Mucosa of descending colon (tissue), 3 donors: Measurements from ENCODE around the gene ROBO2. TPM values are rescaled to one million over a fixed set of nuclear protein-coding genes. Genes with fewer than 3 reads are reported as not detected.

ENCODE experiments used
- ATAC-seq: fragments of 200-7000 bp; cut with Tn5 transposase; one replicate; pipeline ENCODE4 v1.9.1; 2020; ENCODE audit warnings: mild to moderate bottlenecking, moderate library complexity
- DNase-seq, 3 donors: peaks; one replicate each; pipeline ENCODE4 v3.0.0-alpha.2; 2020
- H3K36me3 ChIP-seq: fragments of 200-600 bp; one replicate; pipeline ENCODE4 v1.8.0; 2021; ENCODE audit warnings: low read depth, mild to moderate bottlenecking
- H3K4me1 ChIP-seq: fragments of 200-600 bp; one replicate; pipeline ENCODE4 v1.8.0; 2021; ENCODE audit warnings: low read depth, mild to moderate bottlenecking
- H3K4me3 ChIP-seq: fragments of 200-600 bp; one replicate; pipeline ENCODE4 v1.8.0; 2021; ENCODE audit warnings: mild to moderate bottlenecking
- H3K9me3 ChIP-seq: fragments of 200-600 bp; one replicate; pipeline ENCODE4 v1.8.0; 2021; ENCODE audit warnings: mild to moderate bottlenecking
- intact Hi-C, 2 donors: fragments of 100-400 bp; cut with DNase I in 1 of 2; cut with micrococcal nuclease in 1 of 2; formaldehyde crosslinking; loops; one replicate each; pipeline versions ENCODE4 v1.11.0 to v1.11.1; 2022; cut with DNase I, micrococcal nuclease
- total RNA-seq, 3 donors: library from RNA; stranded (reverse); fragmentation: NEBNext Ultra II Directional in 2 of 3; extraction: Animal tissue kit (Norgen Biotek cat#: 25700) in 2 of 3; gene quantifications; one replicate each; pipeline versions ENCODE4 v1.2.1 to v1.2.4, GENCODE V29; 2021 to 2023
- TF ChIP-seq, protein P1 (sequence below): fragments of 200-600 bp; IDR thresholded peaks from one replicate; pipeline ENCODE4 v1.8.0; 2022; ENCODE audit warnings: antibody characterized with exemption, mild to moderate bottlenecking
- donor health status: DM: no; HTN: no; CAD: no; lungs with moderate emphysema.
- donor health status: DM: no; HTN: no; CAD: no.
- donor health status: DM: no; HTN: yes; CAD: no.

Gene ROBO2
- total RNA-seq, 3 donors from 2014 or later: 1.3 to 2.1 (median 1.4) TPM

DNA sequence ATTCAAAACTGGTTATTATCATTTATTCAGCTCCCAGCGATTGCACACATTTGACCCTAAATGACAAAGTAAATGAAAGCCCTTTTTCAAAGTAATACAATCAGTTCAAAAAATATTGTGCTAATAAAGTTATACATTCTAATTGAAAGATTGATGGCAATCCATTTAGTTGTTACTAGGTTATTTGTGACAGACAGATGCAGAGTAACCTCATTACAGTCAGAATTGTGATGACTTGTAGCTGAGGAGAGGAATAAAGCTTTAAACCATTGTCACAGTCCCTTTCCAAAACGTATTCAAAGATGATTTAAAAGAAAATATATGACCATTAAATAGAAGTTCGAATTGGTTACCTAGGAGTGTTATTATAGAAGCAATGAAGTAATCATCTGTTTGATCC, 86.1 kb downstream of the ROBO2 start:
- Histone ChIP-seq H3K9me3 (no peaks in the 10 kb centered on the region), H3K4me1 (no peaks in the 10 kb centered on the region), H3K36me3 (no peaks in the 10 kb centered on the region), H3K4me3 (no peak overlapping the region)
- ATAC-seq: no peak
- DNase-seq: no peak
- TF ChIP-seq, protein P1, sequence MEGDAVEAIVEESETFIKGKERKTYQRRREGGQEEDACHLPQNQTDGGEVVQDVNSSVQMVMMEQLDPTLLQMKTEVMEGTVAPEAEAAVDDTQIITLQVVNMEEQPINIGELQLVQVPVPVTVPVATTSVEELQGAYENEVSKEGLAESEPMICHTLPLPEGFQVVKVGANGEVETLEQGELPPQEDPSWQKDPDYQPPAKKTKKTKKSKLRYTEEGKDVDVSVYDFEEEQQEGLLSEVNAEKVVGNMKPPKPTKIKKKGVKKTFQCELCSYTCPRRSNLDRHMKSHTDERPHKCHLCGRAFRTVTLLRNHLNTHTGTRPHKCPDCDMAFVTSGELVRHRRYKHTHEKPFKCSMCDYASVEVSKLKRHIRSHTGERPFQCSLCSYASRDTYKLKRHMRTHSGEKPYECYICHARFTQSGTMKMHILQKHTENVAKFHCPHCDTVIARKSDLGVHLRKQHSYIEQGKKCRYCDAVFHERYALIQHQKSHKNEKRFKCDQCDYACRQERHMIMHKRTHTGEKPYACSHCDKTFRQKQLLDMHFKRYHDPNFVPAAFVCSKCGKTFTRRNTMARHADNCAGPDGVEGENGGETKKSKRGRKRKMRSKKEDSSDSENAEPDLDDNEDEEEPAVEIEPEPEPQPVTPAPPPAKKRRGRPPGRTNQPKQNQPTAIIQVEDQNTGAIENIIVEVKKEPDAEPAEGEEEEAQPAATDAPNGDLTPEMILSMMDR: no peak
- intact Hi-C loops: no loop called here

DNA sequence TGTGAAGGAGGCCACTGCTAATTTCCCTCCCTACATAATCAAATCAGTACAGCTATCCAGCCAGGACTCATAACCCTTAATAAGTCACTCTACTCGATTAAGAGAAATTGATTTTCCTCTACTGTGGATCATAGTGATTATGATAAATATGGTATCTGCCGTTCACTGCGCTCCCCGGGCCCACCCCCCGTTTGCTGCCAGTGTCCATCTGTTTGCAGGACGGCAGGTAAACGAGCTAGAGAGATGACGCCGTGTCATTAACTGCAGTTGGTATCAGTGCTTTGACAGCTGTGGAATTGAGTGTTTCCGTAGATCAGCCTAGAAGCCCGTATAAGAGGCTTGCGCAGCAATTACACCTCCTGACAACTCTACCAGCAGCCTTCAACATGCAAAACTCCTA, 94.9 kb downstream of the ROBO2 start:
- H3K4me1 ChIP-seq: no peaks in the 10 kb centered on the region
- no peaks in the 10 kb centered on the region for H3K9me3 ChIP-seq
- TF ChIP-seq, protein P1: no peak
- no peak overlapping the region for H3K4me3 ChIP-seq
- intact Hi-C loops: no loop called here
- H3K36me3 ChIP-seq: no peaks in the 10 kb centered on the region
- DNase-seq (no peak), ATAC-seq (no peak)

DNA sequence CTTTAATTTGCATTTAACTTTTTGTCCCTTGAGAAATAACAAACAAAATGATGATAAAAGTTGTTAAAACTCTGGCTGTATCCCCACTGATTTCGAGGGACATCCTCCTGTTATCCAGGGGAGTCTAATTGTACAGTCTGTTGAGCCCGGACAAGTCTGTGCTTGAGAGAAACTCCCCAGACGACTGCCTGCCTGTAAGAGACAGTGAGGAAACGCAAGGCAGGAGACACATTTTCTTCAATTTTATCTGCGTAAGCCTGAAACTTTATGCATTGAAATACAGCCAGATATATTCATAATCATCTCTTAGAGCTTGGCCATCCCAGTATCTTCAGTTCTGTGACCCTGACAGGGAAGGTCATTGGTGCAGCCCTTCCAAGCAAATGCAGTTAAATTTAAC, 97.7 kb downstream of the ROBO2 start:
- Histone ChIP-seq H3K4me3 (no peak overlapping the region), H3K36me3 (no peaks in the 10 kb centered on the region), H3K9me3 (no peaks in the 10 kb centered on the region), H3K4me1 (no peaks in the 10 kb centered on the region)
- ATAC-seq (no peak), DNase-seq (no peak)
- TF ChIP-seq, protein P1: no peak
- intact Hi-C loops: no loop called here

DNA sequence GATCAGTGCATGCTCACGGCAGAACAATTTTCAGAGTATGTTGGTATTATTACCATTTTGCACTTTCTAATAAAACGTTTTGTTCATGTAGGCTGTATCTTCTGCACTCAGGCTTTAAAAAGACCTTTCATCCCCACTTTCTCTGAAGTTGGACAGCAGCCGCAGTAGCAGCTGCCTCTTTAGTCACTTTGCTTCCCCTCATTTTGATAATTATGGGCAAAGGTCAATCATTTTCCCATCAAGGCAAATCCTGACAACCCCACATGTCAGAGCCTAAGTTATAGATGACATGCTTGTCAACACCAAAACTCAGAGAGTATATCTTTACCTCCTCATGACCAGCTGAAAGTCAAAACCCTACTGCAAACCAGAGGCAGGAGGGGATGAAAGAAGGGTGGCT, 99.7 kb downstream of the ROBO2 start:
- no peaks in the 10 kb centered on the region for H3K4me1 ChIP-seq
- DNase-seq (no peak), ATAC-seq (no peak)
- intact Hi-C loops: no loop called here
- TF ChIP-seq, protein P1: no peak
- H3K9me3 ChIP-seq: no peaks in the 10 kb centered on the region
- H3K4me3 ChIP-seq: no peak overlapping the region
- no peaks in the 10 kb centered on the region for H3K36me3 ChIP-seq

DNA sequence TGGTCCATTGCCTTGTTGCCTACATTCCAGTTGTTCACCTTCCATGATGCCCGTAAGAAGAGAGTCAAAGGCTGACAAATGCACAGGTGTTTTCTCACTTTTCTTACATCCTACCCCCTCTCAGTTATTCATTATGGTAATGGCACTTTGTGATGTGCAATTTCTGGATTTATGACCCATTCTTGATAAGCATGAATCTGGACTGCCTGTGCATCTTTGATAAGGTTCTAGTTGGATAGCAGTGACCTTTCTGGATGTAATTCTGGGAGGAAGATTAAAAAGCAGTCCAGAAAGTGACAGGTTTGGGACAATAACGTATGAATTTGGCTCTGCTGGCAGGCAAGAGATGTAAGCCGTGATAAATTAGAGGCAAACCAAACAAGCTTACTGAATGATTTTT, 101.5 kb downstream of the ROBO2 start:
- Histone ChIP-seq H3K4me1 (no peaks in the 10 kb centered on the region), H3K36me3 (no peaks in the 10 kb centered on the region), H3K9me3 (no peaks in the 10 kb centered on the region), H3K4me3 (no peak overlapping the region)
- ATAC-seq (no peak), DNase-seq (no peak)
- intact Hi-C loops: no loop called here
- TF ChIP-seq, protein P1: no peak

DNA sequence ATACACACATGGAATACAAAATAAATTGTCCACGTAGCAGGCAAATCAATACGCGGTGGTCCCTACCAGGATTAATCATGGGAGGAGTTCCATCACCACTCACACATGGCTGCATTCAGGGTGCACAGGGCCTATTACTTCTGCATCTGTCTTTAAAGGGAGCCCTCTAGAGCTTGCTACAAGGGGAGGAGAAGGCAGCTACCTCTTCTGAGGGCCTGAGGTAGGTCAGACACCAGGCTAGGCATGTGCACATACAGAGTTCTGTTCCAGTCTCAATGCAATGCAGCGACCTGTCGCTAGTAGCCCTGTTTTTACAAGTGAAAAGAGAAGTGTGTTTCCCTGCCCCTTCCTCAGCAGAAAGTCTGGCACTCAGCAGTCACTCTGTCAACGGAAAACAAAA, 102.7 kb downstream of the ROBO2 start:
- no peaks in the 10 kb centered on the region for H3K4me1 ChIP-seq
- intact Hi-C loops: no loop called here
- TF ChIP-seq, protein P1: no peak

More for the DNA sequence above, 102.7 kb downstream of the ROBO2 start:
- DNase-seq (no peak), ATAC-seq (no peak)
- Histone ChIP-seq H3K9me3 (no peaks in the 10 kb centered on the region), H3K4me3 (no peak overlapping the region), H3K36me3 (no peaks in the 10 kb centered on the region)
